Germinal center (tissue), 1 donor: ENCODE data around the gene DIP2B.
"Not testable (repeated sequence)": the region's sequence is repeated elsewhere in the genome, so short reads cannot be mapped to it uniquely, and the experiment has no call there.

Experiments used
- DNase-seq: peaks from one replicate; pipeline ENCODE4 v3.0.0; 2012; ENCODE audit warnings: mixed read lengths, low spot score

Gene DIP2B

DNA sequence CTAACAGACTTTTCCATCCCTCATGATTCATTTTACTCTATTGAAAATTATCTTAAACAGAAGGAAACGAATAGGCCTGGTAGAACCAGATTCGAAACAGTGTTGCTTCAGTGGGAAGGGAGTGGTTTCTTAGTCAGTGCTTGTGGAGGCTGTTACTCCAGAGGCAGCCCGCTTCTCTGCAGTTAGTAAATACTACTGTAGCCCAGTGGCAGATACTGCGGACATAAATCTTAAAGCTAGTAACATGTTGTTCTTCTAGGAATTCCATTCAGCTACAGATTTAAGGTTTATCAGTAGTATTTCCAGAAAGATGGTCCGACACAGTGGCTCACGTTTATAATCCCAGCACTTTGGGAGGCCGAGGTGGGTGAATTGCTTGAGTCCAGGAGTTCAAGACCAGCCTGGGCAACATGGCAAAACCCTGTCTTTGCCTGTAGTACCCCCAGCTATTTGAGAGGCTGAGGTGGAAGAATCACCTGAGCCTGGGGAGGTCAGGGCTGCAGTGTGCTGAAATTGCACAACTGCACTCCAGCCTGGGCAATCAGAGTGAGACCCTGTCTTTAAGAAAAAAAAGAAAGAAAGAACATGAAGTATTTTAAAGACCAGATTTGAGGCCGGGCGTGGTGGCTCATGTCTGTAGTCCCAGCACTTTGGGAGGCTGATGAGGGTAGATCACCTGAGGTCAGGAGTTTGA, 45.9 kb downstream of the DIP2B start:
- DNase-seq: no peak

DNA sequence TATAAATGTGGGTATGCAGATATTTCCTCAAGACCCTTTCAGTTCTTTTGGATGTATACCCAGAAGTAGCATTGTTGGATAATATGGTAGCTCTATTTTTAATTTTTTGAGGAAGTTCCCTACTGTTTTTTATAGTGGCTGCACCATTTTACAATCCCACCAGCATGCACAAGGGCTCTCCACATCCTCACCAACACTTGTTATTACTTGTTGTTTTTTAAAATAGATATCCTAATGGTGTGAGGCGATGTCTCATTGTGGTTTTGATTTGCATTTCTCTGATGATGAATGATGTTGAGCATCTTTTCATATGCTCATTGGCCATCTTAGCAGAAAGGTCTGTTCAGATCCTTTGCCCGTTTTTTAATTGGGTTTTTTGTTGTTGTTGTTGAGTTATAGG, 47.1 kb downstream of the DIP2B start:
- DNase-seq: no peak

DNA sequence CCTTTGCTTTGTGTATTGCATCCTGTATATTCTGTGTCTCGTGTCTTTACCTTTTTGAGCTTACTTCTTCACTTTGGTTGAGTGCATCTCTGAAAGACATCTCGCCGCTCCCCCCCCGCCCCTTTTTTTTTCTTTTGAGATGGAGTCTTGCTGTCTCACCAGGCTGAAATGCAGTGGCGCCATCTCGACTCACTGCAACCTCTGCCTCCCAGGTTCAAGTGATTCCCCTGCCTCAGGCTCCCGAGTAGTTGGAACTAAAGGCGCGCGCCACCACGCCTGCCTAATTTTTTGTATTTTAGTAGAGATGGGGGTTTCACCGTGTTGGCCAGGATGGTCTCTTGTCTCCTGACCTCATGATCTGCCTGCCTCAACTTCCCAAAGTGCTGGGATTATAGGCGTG, 49.9 kb downstream of the DIP2B start:
- no peak for DNase-seq

DNA sequence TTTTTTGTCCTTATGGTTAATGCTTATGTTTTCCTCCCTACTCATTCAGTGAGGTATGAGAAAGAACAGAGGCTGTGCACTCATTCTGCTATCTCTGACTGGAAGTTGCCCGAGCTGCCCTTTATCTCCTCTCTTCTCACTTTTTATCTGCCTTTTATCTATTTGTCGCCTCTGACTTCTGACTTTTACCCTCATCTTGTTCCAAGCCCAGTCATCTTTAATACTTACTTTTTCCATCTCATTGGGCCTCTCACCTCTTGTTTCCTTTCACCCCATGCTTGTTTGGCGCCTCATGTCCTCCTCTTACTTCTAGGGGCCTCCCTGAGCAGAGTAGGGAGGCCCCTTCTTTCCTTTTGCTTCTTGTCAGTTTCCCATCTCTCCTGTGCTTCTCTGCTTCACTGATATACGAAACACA, 50.7 kb downstream of the DIP2B start:
- no peak for DNase-seq

DNA sequence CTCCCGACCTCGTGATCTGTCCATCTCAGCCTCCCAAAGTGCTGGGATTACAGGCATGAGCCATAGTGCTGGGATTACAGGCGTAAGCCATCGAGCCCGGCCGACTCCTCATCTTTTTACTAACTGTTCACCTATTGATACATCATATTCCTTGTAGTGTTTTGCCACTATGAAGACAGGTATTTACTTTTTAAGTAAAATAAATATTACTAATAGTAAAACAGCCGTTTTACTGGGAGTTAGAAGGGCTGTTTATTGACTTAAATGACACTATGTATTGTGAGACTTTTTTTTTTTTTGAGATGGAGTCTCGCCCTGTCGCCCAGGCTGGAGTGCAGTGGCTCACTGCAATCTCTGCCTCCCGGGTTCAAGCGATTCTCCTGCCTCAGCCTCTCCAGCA, 51.5 kb downstream of the DIP2B start:
- DNase-seq: no peak

DNA sequence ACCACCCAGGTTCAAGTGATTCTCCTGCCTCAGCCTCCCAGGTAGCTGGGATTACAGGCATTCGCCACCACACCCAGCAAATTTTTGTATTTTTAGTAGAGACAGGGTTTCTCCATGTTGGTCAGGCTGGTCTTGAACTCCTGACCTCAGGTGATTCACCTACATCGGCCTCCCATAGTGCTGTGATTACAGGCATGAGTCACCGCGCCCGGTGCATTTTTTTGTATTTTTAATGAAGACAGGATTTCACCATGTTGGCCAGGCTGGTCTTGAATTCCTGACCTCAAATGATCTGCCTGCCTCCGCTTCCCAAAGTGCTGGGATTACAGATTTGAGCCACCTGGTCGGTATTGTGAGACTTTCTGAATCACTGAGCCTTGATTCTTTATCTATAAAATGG, 52.0 kb downstream of the DIP2B start:
- not testable (repeated sequence) for DNase-seq

DNA sequence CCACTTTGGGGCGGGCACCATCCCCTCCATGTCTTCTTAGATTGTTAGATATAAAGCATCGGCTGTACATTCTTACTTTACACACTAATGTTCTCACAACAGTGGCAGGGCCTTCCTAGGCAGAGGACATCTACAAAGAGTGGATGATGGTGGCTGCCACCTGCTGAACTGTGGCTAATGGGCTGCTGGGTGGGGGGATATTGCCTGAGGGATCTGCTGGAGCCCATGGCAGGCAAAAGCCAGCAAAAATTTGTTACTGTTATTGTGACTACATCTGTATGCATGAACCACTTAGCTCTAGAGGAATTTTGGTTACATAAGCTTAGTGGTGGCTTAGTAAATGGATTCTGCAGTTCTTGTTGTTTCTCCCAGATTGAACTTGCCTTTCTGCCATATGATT, 52.6 kb downstream of the DIP2B start:
- DNase-seq: no peak

DNA sequence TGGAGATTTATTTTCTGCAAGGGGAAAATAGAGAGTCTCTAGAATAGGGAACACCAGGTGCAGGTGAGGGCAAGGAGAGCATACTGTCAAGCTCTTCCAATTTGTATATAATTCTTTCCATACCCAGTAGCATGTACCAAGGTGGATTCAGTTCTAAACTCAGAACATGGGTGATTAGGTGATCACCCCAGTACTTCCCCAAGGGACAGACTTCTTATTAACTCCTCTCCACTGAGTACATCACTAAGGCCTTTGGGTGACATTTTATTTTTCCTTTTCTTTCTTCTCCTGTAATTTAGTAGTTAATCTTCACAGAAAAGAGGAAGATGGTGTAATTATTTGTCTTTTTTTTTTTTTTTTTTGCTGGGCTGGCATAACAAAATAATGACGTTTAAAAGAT, 54.2 kb downstream of the DIP2B start:
- no peak for DNase-seq

DNA sequence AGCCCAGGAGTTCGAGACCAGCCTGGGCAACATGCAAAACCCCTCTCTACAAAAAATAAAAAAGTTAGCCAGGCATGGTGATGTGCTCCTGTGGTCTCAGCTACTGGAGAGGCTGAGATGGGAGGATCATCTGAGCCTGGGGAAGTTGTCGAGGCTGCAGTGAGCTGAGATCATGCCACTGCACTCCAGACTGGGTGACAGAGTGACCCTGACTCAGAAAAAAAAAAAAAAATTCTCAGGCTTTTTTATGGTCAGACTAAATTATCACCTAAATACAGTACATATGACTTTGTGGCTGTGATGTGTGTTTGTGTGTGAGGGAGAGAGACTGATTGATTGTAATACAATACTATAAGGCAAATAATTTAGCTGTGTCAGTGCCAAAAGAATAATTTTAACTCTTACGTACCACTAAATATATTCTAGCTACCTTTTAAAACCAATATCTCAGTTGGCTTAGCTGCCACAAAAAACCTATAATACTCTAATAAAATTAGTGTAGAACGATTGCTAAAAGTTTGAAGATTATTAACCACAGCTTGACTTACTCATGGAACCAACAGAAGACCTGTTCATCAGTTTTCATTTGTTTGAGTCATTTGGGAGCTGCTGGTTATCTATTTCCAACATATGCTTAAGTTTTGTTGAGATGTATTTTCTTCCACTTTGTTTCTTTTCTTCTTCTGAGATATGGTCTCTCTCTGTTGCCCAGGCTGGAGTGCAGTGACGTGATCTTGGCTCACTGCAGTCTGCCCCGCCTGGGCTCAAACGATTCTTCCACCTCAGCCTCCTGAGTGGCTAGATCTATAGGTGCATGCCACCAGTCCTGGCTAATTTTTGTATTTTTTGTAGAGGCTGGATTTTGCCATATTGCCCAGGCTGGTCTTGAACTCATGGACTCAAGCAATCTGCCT, 58.0 kb downstream of the DIP2B start:
- no peak for DNase-seq

DNA sequence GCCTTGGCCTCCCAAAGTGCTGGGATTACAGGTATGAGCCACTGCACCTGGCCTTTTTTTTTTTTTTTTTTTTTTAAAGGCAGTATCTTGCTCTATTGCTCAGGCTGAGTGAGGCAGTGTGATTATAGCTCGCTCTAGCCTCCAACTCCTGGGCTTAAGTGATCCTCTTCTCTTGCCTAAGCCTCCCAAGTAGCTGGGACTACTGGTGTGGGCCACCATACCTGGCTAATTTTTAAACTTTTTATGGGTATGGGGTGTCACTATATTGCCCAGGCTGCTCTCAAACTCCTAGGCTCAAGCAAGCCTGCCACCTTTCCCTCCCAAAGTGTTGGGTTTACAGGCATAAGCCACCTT, 58.6 kb downstream of the DIP2B start:
- DNase-seq: no peak

DNA sequence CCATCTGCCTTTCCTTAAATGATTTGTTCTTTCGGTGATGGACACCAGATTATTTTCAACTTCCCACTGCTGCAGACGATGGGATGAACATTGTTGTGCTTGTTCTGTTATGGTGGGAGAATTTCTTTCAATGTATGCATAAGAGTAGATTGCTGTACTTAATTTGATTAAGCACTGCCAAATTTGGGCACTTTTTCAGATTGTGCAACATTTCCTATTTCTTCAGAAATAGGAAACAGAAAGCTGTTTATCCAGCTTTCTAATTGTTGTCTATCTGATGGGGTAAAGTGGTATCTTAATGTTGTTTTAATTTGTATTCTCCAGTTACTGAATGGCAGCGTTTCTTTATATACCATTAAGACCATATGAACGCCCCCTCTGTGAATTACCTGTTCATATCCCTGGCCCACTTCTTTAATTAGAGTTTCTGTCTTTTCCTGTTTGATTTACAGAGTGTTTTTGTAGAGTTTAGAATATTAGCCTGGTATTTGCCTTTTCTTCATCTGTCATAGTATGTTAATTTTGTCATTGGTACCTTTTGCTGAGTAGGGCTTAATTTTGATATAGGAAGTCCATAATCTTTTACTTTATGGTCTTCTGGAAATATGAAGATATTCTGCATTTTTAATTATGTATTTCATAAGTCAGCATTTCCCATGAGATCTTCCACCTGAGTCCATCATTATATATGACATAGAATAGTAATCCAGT, 59.6 kb downstream of the DIP2B start:
- no peak for DNase-seq

DNA sequence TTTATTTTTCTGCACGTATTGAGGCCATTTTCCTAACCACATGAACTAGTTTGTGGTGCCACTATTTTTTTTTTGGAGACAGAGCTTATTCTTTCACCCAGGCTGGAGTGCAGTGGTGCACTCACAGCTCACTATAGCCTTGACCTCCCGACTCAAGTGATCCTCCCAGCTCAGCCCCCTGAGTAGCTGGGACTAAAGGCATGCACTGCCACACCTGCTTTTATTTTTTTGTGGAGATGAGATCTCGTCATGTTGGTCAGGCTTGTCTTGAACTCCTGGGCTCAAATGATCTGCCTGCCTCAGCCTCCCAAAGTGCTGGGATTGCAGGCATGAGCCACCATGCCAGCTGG, 60.1 kb downstream of the DIP2B start:
- DNase-seq: no peak

DNA sequence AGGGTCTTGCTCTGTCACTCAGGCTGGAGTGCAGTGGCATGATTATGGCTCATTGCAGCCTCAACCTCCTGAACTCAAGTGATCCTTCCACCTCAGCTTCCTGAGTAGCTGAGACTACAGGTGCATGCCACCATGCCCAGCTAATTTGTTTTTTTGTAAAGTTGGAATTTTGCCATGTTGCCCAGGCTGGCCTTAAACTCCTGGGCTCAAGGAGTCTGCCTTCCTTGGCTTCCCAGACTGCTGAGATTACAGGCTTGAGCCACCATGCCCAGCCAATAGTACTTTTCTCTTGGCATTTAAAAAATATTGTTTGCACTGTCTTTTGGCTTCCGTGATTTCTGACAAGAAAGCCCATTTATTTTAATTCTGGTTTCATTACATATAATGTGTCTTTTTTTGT, 61.3 kb downstream of the DIP2B start:
- no peak for DNase-seq

DNA sequence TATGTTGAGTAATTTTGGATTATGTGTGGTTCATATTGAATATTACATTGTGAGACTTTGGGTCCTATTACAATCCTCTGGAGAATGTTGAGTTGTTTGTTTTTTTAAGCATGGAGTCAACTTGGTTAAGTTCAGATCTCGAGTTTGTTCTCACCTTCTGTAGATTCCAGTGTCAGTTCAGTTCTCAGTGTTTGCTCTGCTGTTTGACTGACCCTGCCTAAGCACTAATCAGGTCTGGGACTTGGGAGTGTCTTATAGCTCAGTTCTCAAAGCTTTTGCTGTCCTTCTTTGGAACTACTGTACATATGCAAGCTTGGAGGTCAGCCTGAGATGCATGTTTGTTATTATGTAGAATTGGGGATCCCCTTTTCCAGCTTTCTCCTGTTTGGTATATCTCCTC, 63.1 kb downstream of the DIP2B start:
- DNase-seq: no peak

DNA sequence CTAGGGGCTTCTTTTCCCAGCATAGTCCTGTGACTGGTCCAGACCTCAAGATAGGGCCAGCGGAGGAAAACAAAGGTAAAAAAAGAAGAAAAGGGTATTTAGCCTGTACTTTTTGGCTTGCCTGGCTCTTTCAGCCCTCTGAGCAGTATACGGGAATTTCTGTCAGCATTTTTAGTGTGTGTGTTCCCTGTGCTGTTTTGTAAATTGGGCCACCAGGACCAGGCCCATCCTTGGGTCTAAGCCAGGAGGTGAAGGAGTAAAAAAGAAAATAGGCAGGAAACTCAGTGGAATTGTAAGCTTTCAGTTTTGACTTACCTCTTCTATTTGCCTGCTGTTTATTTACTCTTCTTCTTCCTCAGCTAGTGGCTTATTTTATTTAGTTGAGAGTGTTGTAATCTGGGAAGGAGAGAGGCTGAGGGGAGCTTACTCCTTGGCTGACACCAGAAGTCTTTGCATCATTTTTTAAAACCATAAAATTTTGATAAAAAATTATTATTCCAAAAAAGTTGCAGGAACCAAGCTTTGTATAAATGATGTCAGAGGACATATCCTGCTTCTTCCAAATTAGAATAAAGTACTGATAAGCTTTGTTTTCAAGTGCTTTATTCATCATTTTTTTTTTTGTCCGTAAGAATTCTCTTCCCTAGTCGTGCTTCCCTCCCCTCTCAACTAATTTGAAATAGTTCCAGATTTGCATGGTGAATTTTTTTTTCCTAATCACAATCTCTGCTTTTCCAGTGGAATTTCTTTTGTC, 63.7 kb downstream of the DIP2B start:
- DNase-seq: no peak

DNA sequence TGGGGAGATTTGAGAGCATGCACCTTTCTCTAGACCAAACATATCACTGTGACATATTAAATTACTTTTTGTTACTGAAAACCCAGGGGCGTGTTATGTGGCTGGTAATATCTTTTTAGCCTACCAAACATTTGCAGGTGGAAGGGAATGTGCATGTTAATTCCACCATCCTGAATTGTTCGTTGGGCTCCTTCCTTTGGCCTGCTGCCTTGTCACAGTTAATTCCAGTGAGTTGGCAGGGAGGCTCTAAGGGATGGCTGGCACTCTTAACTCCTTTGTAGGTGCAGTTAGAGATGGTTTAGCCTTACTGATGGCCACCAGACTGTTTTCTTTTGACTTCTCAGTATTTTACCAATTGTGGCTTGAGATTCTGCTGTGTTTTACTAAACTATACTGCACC, 64.5 kb downstream of the DIP2B start:
- no peak for DNase-seq

DNA sequence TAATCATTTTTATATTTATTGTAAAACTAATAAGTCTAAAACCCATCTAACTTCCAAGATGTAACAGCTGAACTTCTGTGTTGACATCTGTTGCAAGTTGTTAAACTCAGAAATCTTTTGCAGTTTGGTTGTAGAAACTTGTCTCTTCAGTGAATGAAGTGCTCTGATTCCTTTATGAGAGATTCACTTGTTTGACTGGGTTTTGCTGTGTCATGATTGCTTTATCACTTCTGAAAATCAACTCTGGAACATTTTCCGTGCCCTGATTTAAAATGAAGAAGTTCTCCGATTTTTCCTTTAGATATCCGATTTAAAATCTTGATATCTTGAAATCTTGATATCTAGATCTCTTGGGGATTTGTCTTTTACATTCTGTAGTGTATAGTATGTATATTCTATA, 65.1 kb downstream of the DIP2B start:
- no peak for DNase-seq

DNA sequence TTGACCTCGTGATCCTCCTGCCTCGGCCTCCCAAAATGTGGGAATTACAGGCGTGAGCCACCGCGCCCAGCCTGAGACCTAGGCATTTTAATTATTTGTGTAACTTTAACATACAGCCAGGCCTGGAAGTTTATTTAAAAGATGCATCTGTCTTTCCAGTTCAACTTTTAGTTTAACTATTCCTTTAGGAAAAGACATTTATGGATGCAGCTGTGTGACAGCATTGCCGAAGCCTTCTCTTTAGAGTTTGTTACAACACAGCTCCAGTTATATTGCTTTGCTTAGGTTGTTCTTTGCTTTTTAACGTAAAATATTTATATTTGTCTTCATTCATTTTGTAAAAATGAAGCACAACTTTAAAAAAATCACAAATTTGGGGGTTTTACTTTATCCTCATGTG, 67.0 kb downstream of the DIP2B start:
- DNase-seq: no peak

DNA sequence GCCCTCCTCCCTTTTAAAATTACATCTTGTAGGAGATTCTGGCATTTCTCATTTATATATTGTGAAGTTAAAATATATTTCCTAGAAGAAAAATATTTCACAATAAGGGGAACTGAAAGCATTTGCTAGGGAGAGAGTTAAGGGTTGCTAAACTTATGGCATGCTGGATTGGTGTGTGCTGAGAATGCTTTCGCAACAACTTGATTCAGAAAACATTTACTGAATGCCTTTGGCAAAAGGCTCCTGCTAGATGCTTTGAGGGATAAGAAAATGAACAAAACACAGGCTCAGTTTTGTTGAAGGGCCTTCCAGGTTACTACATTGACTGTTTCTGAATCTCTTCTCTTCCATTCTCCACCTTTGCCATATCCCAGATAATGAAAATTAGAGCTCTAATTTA, 67.5 kb downstream of the DIP2B start:
- DNase-seq: no peak

DNA sequence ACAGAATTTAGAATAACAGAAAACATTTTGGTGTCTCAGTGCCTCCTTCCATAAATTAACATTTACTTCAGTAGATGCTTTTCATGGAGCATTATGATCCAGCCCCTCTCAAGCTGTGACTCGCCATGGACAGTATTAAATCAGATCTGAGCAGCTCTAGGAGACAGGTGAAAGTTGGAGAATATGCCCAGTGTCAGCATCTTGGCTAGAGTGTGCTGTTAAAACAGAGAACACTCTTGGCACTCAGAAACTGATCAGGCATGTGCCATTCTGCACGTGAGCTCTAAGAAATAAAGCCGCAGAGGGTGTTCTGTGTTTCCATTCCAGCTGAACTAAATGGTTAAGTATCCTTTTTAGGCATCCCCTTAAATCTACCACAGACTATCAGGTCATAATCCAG, 68.0 kb downstream of the DIP2B start:
- DNase-seq: no peak

DNA sequence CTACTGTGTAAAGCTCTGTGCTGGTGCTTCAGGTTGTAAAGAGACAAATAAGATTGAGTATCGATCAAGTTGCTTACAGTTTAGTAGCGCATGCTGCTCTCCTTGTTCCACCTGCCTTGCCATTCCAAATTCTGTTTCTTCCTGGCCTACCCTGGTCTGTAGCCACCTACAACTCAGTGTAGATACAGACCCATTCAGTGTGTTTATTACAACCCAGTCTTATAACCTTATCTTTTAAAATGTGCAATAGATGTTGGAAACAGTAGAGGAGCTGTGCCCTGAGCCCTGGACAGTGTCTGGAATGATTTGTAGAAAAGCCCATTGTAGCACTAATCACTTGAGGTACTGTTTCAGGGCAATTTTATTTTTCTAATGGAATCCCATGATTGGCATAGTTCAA, 68.5 kb downstream of the DIP2B start:
- no peak for DNase-seq

DNA sequence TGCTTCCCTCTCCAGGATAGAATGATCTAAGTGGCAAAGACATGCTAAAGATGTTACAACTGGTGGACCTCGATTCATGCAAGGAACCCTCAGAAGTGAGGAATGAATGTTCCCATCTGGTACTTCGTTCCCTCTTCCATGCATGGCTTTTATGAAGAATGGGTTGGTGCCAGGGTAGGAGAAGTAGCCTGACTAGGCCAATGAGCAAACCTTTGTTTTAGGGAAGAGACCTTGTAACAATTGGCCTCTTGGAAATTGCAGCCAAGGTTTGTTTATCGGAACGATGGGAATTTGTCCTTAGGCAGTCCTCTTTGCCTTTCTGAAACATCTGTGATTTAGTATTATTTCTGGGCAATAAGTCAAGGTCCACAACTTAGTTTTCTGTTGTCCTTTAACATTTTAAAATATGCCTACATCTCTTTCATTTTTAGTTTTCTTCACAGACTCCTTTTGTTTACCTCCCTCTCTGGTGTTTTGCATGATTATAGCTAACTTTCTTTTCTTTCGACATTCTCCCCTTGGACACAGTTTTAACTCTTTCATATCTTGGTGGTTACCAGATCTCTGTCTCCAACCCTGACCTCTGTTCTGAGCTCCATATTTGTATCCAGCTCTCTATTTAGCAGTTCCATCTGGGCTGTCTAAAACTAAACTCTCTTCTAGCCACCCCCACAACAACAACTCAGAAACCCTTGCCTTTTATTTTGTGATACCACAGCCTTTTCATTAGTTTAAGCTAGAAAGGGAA, 70.0 kb downstream of the DIP2B start:
- no peak for DNase-seq
